OCI-LY3 (cell line): ENCODE measurements around the gene GTF2IRD1.

Experiments used
- H2AFZ ChIP-seq: fragments of 200-600, 300-600 bp; shearing (Covaris generic); 2 replicates; pipeline ENCODE4 v1.6.0; 2014; ENCODE audit warnings: antibody characterized with exemption, low read depth, low read length
- H3K27ac ChIP-seq: fragments of 200-600, 300-600 bp; sonication (generic); 2 replicates; pipeline ENCODE4 v1.5.1; 2014; ENCODE audit warnings: mild to moderate bottlenecking, low read length, moderate library complexity, mixed read lengths
- H3K27me3 ChIP-seq: fragments of 200-600, 300-600 bp; sonication (generic); 2 replicates; pipeline ENCODE4 v1.6.1; 2014; ENCODE audit warnings: low read depth, low read length, mixed read lengths
- H3K36me3 ChIP-seq: fragments of 200-600, 300-600 bp; sonication (generic); replicated peaks from 2 replicates; pipeline ENCODE3; 2014; ENCODE audit warnings: low read depth, low read length, mixed read lengths
- H3K4me1 ChIP-seq: fragments of 300-600, 200-600 bp; sonication (generic); 2 replicates; pipeline ENCODE4 v1.6.1; 2014; ENCODE audit warnings: low read length, mixed read lengths
- H3K4me2 ChIP-seq: fragments of 200-600, 300-600 bp; sonication (generic); 2 replicates; pipeline ENCODE4 v1.6.1; 2014; ENCODE audit warnings: low read length, mixed read lengths
- H3K4me3 ChIP-seq: fragments of 300-600, 200-600 bp; sonication (generic); 2 replicates; pipeline ENCODE4 v1.5.1; 2014; ENCODE audit warnings: antibody characterized with exemption, mild to moderate bottlenecking, low read length, moderate library complexity
- H3K79me2 ChIP-seq: fragments of 300-600, 200-600 bp; shearing (Covaris generic); 2 replicates; pipeline ENCODE4 v1.6.1; 2014; ENCODE audit warnings: mild to moderate bottlenecking, low read length, mixed read lengths
- H3K9ac ChIP-seq: fragments of 300-600, 200-600 bp; shearing (Covaris generic); 2 replicates; pipeline ENCODE4 v1.6.0; 2014; ENCODE audit warnings: mild to moderate bottlenecking, low read length, moderate library complexity
- H3K9me3 ChIP-seq: fragments of 200-600, 300-600 bp; shearing (Covaris generic); 2 replicates; pipeline ENCODE4 v1.6.1; 2014; ENCODE audit warnings: low read length, mixed read lengths; ENCODE audit not compliant: insufficient read depth
- H4K20me1 ChIP-seq: fragments of 200-600, 300-600 bp; sonication (generic); 2 replicates; pipeline ENCODE4 v1.6.1; 2016; ENCODE audit warnings: low read length, mixed read lengths; ENCODE audit not compliant: insufficient read depth
- CTCF ChIP-seq: fragments of 200-600, 300-600 bp; sonication (generic); IDR thresholded peaks from 2 replicates; pipeline ENCODE4 v1.5.1; 2014; ENCODE audit warnings: antibody characterized with exemption, low read length, low read depth
- EZH2phosphoT487 ChIP-seq: fragments of 200-600 bp; shearing (Covaris generic); IDR thresholded peaks from 2 replicates; pipeline ENCODE4 v1.6.1; 2018; ENCODE audit warnings: antibody characterized with exemption, mixed run types, low read depth

Gene GTF2IRD1

GRCh38 chr7:74498354-74498753 is 44.6 kb downstream of the GTF2IRD1 start:
- Histone ChIP-seq H3K36me3 (no peaks in the 10 kb centered on the region), H3K27me3 (no peaks in the 10 kb centered on the region), H3K79me2 (no peaks in the 10 kb centered on the region), H2AFZ (no peak overlapping the region), H3K4me1 (no peaks in the 10 kb centered on the region), H3K9me3 (no peaks in the 10 kb centered on the region), H3K27ac (no peak overlapping the region), H3K4me2 (no peak overlapping the region), H4K20me1 (no peaks in the 10 kb centered on the region), H3K4me3 (no peak overlapping the region), H3K9ac (no peak overlapping the region)
- TF ChIP-seq CTCF (no peak), EZH2phosphoT487 (no peak)

GRCh38 chr7:74498996-74499834 is 45.5 kb downstream of the GTF2IRD1 start:
- no peaks in the 10 kb centered on the region for H3K9me3 ChIP-seq
- TF ChIP-seq CTCF (no peak), EZH2phosphoT487 (no peak)
- H3K36me3 ChIP-seq, result no peaks in the 10 kb centered on the region
- no peaks in the 10 kb centered on the region for H3K79me2 ChIP-seq
- H3K4me2 ChIP-seq, result no peak overlapping the region
- H3K9ac ChIP-seq, result no peak overlapping the region
- no peaks in the 10 kb centered on the region for H4K20me1 ChIP-seq
- no peak overlapping the region for H2AFZ ChIP-seq
- H3K4me3 ChIP-seq, result no peak overlapping the region
- no peaks in the 10 kb centered on the region for H3K4me1 ChIP-seq
- no peaks in the 10 kb centered on the region for H3K27me3 ChIP-seq
- no peak overlapping the region for H3K27ac ChIP-seq

GRCh38 chr7:74499835-74500388 is 46.2 kb downstream of the GTF2IRD1 start:
- TF ChIP-seq EZH2phosphoT487 (no peak), CTCF (no peak)

GRCh38 chr7:74501298-74501697 is 47.6 kb downstream of the GTF2IRD1 start:
- H3K27ac ChIP-seq, result no peak overlapping the region

More at GRCh38 chr7:74499835-74500388, 46.2 kb downstream of the GTF2IRD1 start:
- Histone ChIP-seq H3K27me3 (no peaks in the 10 kb centered on the region), H3K9me3 (no peaks in the 10 kb centered on the region), H3K79me2 (no peaks in the 10 kb centered on the region), H3K27ac (no peak overlapping the region), H3K4me3 (no peak overlapping the region), H3K9ac (no peak overlapping the region), H3K36me3 (no peaks in the 10 kb centered on the region), H3K4me2 (no peak overlapping the region), H3K4me1 (no peaks in the 10 kb centered on the region), H4K20me1 (no peaks in the 10 kb centered on the region), H2AFZ (no peak overlapping the region)

More at GRCh38 chr7:74501298-74501697, 47.6 kb downstream of the GTF2IRD1 start:
- no peaks in the 10 kb centered on the region for H3K79me2 ChIP-seq
- no peaks in the 10 kb centered on the region for H3K27me3 ChIP-seq
- H4K20me1 ChIP-seq, result no peaks in the 10 kb centered on the region
- TF ChIP-seq EZH2phosphoT487 (no peak), CTCF (no peak)
- no peak overlapping the region for H3K4me3 ChIP-seq
- no peak overlapping the region for H3K4me2 ChIP-seq
- no peaks in the 10 kb centered on the region for H3K9me3 ChIP-seq
- no peak overlapping the region for H2AFZ ChIP-seq
- no peaks in the 10 kb centered on the region for H3K36me3 ChIP-seq
- no peaks in the 10 kb centered on the region for H3K4me1 ChIP-seq
- H3K9ac ChIP-seq, result no peak overlapping the region
